ENCODE measurements around the gene STX19.

Gene STX19

DNA sequence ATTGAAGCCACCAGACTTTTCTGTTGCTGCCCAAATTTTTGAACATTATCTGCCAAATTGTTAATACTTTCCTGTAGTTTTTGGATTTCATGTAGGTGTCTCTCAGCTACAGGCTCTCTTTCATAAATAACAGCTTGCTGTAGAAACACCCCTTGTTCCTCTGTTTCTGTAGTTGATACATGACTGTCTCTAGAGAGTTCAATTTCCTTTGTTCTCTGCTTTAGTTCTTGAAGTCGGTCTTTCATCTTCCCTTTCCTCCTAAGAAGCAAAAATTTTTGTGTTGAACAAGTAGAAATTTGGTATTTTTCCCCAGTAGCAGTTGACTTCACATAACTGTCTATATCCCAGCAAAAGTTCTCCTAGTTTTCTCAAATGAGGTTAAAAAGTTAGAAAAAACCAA lies 13.4 kb downstream of the STX19 start:
- TF ChIP-seq, protein P1, sequence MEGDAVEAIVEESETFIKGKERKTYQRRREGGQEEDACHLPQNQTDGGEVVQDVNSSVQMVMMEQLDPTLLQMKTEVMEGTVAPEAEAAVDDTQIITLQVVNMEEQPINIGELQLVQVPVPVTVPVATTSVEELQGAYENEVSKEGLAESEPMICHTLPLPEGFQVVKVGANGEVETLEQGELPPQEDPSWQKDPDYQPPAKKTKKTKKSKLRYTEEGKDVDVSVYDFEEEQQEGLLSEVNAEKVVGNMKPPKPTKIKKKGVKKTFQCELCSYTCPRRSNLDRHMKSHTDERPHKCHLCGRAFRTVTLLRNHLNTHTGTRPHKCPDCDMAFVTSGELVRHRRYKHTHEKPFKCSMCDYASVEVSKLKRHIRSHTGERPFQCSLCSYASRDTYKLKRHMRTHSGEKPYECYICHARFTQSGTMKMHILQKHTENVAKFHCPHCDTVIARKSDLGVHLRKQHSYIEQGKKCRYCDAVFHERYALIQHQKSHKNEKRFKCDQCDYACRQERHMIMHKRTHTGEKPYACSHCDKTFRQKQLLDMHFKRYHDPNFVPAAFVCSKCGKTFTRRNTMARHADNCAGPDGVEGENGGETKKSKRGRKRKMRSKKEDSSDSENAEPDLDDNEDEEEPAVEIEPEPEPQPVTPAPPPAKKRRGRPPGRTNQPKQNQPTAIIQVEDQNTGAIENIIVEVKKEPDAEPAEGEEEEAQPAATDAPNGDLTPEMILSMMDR (IDR thresholded peaks at IDR 0.05; ENCODE audit: borderline replicate concordance, control extremely low read depth, extremely low read depth, insufficient read depth, missing control alignments), result no peak
- no peak for DNase-seq (ENCODE audit: low spot score)
- in situ Hi-C loops (cut with MboI; ENCODE audit: low sequenced_read_pairs, unreplicated experiment), result no loop called here

DNA sequence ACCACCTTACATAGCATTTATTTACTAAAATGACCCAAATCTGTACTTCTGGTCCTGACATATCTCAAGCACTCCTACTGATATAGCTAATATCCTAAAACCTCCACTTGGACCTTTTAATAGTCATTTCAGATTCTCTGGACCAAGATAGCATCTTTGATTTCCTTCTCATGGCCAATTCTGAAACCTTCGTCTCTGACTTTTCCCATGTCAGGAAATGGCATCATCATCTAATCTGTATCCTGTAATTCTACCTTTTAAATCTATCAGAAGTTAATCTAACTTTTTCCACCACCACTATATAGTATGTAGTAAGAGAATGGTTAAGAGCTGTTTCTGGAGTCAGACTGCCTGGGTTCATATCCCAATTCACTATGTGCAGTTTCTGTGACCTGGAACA lies 16.2 kb downstream of the STX19 start:
- in situ Hi-C loops (cut with MboI; ENCODE audit: low sequenced_read_pairs, unreplicated experiment), result no loop called here
- no peak for DNase-seq (ENCODE audit: low spot score)
- TF ChIP-seq, protein P1 (IDR thresholded peaks at IDR 0.05; ENCODE audit: borderline replicate concordance, control extremely low read depth, extremely low read depth, insufficient read depth, missing control alignments), result no peak

DNA sequence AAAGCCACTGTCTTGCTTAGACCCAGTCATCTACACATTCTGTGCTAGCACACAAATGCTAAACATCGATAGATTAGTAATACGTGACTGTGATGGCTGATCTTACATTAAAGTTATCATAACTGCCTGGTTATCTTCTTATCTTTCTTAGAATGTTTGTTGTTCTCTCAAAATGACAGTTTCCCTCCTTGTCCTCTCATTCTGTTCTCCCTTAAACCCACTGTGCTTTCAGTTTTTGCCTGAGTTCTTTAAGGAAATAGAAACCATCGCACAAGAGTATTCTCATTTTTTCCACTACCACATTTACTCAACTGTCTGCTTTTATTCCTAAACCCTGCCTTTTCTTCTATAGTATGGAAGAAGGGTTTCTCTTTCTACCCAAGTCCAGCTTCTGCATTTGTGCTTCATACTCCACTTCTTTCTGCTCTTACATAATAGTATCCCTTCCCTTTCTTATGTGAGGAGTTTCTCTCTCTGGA lies 17.1 kb downstream of the STX19 start:
- TF ChIP-seq, protein P1 (IDR thresholded peaks at IDR 0.05; ENCODE audit: borderline replicate concordance, control extremely low read depth, extremely low read depth, insufficient read depth, missing control alignments), result no peak
- DNase-seq (ENCODE audit: low spot score), result no peak
- in situ Hi-C loops (cut with MboI; ENCODE audit: low sequenced_read_pairs, unreplicated experiment), result no loop called here

DNA sequence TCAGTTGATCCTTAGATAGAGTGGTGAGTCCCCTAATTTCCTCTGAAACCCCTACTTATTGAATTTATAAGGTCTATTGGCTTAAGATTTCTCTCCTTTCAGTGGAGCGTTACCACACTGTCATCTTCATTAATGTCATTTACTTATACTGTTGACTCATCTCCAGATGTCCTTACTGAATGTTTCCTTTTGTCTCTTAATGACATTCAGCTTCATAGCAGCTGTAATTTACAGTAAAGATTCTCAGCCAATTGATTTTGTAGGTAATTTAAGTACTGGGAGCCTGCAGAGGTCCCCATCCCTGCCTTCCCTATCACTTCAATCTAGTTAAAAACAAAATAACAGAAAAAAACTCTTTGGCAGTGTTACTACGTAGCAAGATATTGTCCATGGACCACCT lies 18.8 kb downstream of the STX19 start:
- TF ChIP-seq, protein P1 (IDR thresholded peaks at IDR 0.05; ENCODE audit: borderline replicate concordance, control extremely low read depth, extremely low read depth, insufficient read depth, missing control alignments), result no peak
- DNase-seq (ENCODE audit: low spot score), result no peak
- in situ Hi-C loops (cut with MboI; ENCODE audit: low sequenced_read_pairs, unreplicated experiment), result no loop called here

DNA sequence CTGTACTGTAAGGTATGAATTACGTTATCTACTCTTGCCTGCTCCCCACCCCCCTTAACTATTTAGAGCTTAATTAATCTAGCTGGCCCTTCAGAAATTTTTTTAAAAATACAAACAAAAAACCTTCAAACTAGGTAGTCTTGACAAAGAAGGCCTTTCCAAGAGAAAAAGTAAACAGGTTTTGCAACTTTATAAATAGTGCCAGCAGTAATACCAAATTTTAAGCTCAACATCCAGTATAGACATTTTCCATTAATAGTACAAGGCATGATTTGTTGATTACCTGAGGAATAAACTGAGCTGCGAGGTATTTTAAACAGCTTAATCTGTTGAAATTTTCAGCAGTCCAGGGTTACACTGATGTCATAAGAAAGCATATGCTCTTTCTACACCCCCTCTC lies 20.1 kb downstream of the STX19 start:
- TF ChIP-seq, protein P1 (IDR thresholded peaks at IDR 0.05; ENCODE audit: borderline replicate concordance, control extremely low read depth, extremely low read depth, insufficient read depth, missing control alignments), result no peak
- no peak for DNase-seq (ENCODE audit: low spot score)
- in situ Hi-C loops (cut with MboI; ENCODE audit: low sequenced_read_pairs, unreplicated experiment), result no loop called here

DNA sequence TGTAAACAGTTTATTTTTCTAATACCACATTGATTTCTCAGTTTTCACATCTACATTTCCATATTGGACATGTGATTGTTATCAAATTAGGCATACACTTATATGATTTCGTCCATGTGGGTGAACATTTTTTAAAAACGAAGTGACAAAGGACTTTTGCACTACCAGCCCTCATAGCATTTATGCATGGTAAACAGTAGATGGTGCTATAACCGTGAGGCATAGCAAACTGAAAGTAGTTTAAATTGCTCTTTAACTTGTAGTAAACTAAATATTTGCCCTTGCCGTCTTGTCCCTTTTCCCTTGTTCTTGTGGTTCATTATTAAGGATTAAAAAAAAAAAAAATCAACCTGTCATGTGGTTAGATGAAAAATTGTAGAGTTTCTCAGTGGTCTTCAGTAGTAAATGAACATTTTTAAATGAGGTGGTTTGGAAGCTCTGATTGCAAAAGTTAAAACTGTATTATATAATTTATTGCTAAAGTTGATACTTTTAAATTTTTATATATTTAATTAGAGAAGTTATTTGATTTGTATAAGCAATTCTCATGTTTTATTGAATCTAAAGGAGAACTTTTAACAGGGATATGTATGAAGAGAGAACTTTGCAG lies 24.0 kb downstream of the STX19 start:
- TF ChIP-seq, protein P1 (IDR thresholded peaks at IDR 0.05; ENCODE audit: borderline replicate concordance, control extremely low read depth, extremely low read depth, insufficient read depth, missing control alignments), result peak; percentile 65
- DNase-seq (ENCODE audit: low spot score), result peak; percentile 43
- in situ Hi-C loops (cut with MboI; ENCODE audit: low sequenced_read_pairs, unreplicated experiment), result no loop called here

Data from GM13976 (cell line).